OCI-LY7 (cell line): ENCODE data around the gene ST6GALNAC1.

ENCODE experiments used
- EZH2phosphoT487 ChIP-seq: fragments of 200-600 bp; sonication (generic); IDR thresholded peaks from 2 replicates; pipeline ENCODE4 v1.6.1; 2018; ENCODE audit warnings: low read depth, borderline replicate concordance, mild to moderate bottlenecking, mixed run types, antibody characterized with exemption, low read length, moderate library complexity, mixed read lengths
- TF ChIP-seq, protein P1 (sequence below): fragments of 200-600 bp; sonication (generic); conservative IDR thresholded peaks from 2 replicates; pipeline ENCODE4 v1.5.1; 2014; ENCODE audit warnings: mild to moderate bottlenecking, antibody characterized with exemption, low read length, moderate library complexity, mixed read lengths

DNA sequence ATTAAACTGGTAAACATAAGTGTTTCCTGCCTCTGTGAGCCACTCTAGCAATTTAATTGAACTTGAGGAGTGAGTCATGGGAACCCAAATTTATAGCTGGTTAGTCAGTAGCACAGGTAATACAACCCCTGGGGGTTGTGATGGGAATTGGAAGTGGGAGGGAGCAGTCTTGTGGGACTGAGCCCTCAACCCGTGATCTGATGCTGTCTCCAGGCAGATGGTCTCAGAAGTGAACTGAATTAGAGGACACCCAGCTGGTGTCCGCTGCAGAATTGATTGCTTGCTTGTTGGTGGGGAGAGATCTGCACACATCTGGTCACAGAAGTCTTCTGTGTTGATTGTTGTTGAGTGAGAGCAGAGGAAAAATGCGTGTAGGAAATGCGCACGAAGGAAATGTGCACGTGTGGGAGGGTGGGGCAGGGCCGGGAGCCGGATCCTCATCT lies 50.2 kb downstream of the ST6GALNAC1 start:
- TF ChIP-seq, protein P1, sequence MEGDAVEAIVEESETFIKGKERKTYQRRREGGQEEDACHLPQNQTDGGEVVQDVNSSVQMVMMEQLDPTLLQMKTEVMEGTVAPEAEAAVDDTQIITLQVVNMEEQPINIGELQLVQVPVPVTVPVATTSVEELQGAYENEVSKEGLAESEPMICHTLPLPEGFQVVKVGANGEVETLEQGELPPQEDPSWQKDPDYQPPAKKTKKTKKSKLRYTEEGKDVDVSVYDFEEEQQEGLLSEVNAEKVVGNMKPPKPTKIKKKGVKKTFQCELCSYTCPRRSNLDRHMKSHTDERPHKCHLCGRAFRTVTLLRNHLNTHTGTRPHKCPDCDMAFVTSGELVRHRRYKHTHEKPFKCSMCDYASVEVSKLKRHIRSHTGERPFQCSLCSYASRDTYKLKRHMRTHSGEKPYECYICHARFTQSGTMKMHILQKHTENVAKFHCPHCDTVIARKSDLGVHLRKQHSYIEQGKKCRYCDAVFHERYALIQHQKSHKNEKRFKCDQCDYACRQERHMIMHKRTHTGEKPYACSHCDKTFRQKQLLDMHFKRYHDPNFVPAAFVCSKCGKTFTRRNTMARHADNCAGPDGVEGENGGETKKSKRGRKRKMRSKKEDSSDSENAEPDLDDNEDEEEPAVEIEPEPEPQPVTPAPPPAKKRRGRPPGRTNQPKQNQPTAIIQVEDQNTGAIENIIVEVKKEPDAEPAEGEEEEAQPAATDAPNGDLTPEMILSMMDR: no peak
- no peak for TF ChIP-seq EZH2phosphoT487
